Vagina (tissue), 2 donors: Measurements from ENCODE around the gene TMEM170A.

Experiments
- POLR2A ChIP-seq, 2 donors: fragments of 450-650 bp; IDR thresholded peaks; one replicate each; pipeline ENCODE4 v1.6.1; 2017; ENCODE audit warnings: antibody characterized with exemption in 2 of 2, mild to moderate bottlenecking in 2 of 2, moderate library complexity in 2 of 2
- POLR2AphosphoS5 ChIP-seq, 2 donors: sonication (generic); formaldehyde crosslinking; IDR thresholded peaks; one replicate each; pipeline ENCODE4 v1.9.0; 2017; ENCODE audit warnings: antibody characterized with exemption in 2 of 2, mild to moderate bottlenecking in 2 of 2, low read depth in 1 of 2; ENCODE audit not compliant: insufficient read depth in 1 of 2
- TF ChIP-seq, protein P1 (sequence below), 3 experiments: fragments of 450-650 bp in 2 of 3; fragments of 200-600 bp in 1 of 3; sonication (generic) in 1 of 3; IDR thresholded peaks; one replicate each; pipeline ENCODE4 v1.5.1; 2017 to 2019; ENCODE audit warnings: antibody characterized with exemption in 3 of 3, mild to moderate bottlenecking in 2 of 3, moderate library complexity in 2 of 3

DNA sequence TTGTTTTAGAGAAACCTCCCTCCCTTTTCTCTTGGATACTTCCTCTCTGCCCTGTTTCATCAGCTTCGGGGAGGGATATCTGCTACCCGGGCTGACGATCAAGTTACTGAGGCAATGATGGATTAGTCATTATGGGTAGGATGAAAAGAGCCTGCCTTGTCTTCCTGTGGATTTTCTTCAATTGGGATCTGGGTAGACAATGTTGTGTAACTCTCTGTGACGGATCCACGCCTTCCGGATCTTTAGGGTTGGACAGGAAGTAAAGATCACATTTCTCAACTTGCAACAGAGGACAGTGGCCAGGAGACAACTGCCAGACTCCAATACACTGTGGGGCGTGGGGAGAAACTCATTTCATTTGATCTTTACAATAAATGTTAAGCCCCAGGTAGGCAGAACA lies 42.1 kb upstream of the TMEM170A start:
- TF ChIP-seq, protein P1, sequence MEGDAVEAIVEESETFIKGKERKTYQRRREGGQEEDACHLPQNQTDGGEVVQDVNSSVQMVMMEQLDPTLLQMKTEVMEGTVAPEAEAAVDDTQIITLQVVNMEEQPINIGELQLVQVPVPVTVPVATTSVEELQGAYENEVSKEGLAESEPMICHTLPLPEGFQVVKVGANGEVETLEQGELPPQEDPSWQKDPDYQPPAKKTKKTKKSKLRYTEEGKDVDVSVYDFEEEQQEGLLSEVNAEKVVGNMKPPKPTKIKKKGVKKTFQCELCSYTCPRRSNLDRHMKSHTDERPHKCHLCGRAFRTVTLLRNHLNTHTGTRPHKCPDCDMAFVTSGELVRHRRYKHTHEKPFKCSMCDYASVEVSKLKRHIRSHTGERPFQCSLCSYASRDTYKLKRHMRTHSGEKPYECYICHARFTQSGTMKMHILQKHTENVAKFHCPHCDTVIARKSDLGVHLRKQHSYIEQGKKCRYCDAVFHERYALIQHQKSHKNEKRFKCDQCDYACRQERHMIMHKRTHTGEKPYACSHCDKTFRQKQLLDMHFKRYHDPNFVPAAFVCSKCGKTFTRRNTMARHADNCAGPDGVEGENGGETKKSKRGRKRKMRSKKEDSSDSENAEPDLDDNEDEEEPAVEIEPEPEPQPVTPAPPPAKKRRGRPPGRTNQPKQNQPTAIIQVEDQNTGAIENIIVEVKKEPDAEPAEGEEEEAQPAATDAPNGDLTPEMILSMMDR (IDR thresholded peaks at IDR 0.05): no peak
- TF ChIP-seq POLR2A (IDR thresholded peaks at IDR 0.05): no peak
- TF ChIP-seq POLR2AphosphoS5 (IDR thresholded peaks at IDR 0.05; ENCODE audit: insufficient read depth in 1 of 2, low read depth in 1 of 2): peak in 1 of 2 donors; percentile 39
